NT2/D1 (cell line): Measurements from ENCODE around the gene CDH20.

Source experiments
- SUZ12 ChIP-seq: IDR thresholded peaks from 2 replicates; pipeline ENCODE4 v1.6.1; 2011; ENCODE audit not compliant: insufficient read length, insufficient read depth; ENCODE audit errors: extremely low read depth
- YY1 ChIP-seq: IDR thresholded peaks from 2 replicates; pipeline ENCODE4 v1.6.1; 2011; ENCODE audit not compliant: insufficient read length, insufficient read depth
- ZNF274 ChIP-seq: IDR thresholded peaks from 2 replicates; pipeline ENCODE4 v1.6.1; 2011; ENCODE audit warnings: mild to moderate bottlenecking, low read depth, low read length

DNA sequence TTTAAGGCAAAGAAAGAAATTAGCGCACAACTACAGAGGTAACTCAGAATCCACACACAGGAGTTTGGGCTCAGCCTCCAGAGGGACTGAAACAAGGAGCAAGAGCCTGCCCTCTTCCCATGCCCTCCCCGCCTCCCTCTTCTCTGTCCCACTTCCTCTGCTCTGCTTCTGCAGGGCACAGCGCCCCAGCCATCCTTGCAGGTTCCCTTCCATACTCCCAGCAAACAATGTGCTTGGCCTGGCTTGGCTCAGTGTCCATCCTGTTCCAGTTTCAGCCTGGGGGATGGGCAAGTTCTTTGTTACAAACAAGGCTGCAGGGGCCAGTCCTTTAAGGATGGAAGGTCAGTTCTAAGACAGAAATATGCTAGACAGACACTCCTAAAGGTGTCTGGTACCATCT, 133.5 kb downstream of the CDH20 start:
- TF ChIP-seq YY1, result no peak
- TF ChIP-seq ZNF274, result no peak
- no peak for TF ChIP-seq SUZ12
